Erythroblast (primary cell): ENCODE measurements around the gene HEATR5A.
A peak's percentile ranks its signal among the peaks of the same experiment; 100 is the strongest.
"Not testable (repeated sequence)": the region's sequence is repeated elsewhere in the genome, so short reads cannot be mapped to it uniquely, and the experiment has no call there.

Experiments used
- DNase-seq, 2 experiments: peaks; one replicate each; lab custom pipeline; 2025; lab: John Stamatoyannopoulos, UW
- GATA1 ChIP-seq: IDR thresholded peaks from 2 replicates; pipeline ENCODE4 v1.6.1; 2011; ENCODE audit warnings: low read depth, mild to moderate bottlenecking, control low read depth, low read length, moderate library complexity
- POLR2A ChIP-seq: IDR thresholded peaks from 2 replicates; pipeline ENCODE4 v1.6.1; 2011; ENCODE audit warnings: mild to moderate bottlenecking, low read length

Gene HEATR5A

DNA sequence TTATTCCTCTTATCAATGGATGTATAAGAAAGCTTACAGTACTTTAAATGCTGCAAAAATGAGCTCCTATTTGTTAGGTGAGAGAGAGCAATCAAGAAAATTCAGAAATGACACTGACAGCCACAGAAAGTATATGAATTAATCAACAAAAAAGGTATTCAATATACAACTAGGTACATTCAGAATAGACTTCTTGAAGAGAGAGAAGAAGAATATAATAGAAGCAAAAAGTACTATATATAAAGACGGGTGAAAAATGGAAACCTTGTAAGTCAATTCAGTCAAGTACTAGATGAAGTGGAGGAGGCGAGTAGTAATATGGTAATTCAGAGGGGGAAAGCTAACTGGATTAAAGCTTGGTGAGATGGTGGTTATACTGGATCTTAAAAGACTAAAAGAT is 74.3 kb downstream of the HEATR5A start:
- TF ChIP-seq POLR2A, result no peak
- TF ChIP-seq GATA1, result no peak

DNA sequence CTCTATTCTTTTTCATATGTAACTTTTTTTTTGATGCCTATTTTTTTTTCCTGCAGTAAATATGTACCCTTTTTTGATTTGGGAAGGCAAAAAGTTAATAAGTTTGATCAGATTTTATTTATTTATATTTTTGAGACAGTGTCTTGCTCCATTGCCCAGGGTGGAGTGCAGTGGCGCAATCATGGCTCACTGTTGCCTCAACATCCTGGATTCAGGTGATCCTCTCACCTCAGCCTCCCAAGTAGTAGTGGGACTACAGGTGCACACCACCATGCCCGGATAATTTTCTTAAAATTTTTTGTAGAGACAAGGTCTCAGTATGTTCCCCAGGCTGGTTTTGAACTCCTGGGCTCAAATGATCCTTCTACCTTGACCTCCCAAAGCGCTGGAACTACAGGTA is 79.1 kb downstream of the HEATR5A start:
- TF ChIP-seq GATA1 (no peak), POLR2A (no peak)
- DNase-seq, result no peak

More for the DNA sequence above, 74.3 kb downstream of the HEATR5A start:
- no peak for DNase-seq

DNA sequence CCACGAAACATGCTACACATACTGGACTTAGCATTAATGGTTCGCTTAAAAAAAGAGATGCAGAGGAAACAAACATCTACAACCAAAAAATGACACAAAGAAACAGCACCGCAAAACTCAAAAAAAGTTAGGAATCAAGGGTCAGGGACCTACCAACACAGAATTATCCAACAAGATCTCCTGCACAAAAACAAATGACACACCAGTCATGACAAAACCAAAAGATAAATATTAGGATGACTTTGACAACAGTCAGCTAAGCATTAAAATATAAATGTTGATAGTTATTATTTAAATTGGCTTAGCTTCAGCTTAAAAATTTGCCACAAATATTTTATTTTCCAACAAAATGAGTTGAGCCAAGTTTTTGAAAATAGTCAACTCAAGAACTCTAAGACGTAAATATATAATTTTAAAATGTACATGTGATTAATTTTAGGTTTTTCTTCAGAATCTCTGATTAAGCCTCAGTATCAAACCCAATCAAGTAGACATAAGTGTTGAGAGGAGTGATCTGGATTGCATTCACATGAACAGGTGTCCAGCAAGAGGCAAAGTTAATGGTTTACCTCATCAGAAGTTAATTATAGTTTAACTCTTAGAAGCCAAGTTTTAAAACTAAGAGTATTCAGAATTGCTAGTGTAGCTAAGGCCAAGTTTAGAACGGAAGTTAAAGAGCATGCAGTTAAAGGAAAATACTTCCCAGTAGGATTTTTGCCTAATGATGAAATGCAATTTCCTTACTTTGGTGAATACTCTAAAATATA is 79.9 kb downstream of the HEATR5A start:
- no peak for TF ChIP-seq POLR2A
- no peak for TF ChIP-seq GATA1
- no peak for DNase-seq

DNA sequence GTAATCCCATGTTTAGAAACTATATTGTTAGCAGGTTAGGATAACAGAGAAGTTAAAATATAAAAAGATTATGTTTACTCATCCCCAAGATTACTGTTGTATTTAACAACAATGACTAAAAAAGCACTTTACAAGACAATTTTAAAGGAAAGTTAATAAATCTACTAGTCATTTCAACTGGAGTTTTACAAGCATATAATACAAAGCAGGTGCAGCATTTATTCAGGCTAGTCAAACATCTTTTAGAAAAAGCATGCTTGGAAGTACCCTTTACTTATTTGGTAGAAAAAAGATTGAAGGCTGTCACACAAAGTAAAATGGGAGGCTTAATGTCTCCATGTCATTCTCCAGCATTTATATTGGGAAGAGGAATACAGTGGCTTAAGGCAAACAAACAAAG is 80.6 kb downstream of the HEATR5A start:
- no peak for DNase-seq
- no peak for TF ChIP-seq POLR2A
- TF ChIP-seq GATA1, result no peak

DNA sequence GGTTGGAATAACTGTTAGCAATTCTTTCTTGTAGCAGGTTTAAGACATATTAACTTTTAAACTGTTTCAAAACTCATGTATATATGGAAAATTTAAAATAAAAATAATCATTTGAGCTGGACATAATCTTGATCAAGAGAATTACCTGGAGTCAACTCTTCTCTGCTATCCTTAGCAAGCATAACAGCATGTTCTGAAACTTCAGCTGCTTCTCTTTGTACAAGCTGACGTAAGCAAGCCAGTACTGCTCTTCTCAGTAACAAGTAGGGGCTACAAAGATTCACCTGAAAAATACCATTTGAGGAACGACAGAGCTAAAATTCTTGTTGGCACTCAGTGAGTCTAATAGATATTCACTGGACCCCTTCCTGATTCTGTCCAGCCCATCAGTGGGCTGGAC is 83.0 kb downstream of the HEATR5A start:
- DNase-seq, result no peak
- TF ChIP-seq POLR2A (no peak), GATA1 (no peak)

DNA sequence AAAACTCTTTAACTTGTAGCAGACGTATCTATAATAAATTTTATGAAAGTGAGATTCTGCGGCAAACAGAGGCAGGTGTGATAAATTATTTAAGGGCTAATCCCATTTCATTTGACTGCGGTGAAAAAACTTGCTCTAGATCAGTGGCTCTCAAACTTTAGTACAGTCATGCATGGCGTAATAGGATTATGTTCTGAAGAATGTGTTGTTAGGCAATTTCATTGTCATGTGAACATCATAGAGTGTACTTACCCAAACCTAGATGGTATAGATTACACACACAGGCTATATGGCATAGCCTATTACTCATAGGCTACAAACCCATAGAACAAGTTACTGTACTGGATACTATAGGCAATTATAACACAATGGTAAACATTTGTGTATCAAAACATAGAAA is 83.7 kb downstream of the HEATR5A start:
- TF ChIP-seq POLR2A (no peak), GATA1 (no peak)
- DNase-seq, result no peak

DNA sequence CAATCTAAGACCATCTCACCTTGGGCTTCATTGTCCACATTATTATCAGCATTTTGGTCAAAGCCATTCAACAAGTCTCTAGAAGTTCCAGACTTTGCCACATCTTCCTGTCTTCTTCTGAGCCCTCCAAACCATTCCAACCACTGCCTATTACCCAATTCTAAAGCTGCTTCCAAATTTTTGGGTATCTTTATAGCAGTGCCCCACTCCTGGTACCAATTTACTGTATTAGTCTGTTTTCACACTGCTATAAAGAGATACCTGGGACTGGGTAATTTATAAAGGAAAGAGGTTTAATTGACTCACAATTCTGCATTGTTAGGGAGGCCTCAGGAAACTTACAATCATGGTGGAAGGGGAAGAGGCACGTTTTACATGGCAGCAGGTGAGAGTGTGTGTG is 89.0 kb downstream of the HEATR5A start:
- not testable (repeated sequence) for DNase-seq

DNA sequence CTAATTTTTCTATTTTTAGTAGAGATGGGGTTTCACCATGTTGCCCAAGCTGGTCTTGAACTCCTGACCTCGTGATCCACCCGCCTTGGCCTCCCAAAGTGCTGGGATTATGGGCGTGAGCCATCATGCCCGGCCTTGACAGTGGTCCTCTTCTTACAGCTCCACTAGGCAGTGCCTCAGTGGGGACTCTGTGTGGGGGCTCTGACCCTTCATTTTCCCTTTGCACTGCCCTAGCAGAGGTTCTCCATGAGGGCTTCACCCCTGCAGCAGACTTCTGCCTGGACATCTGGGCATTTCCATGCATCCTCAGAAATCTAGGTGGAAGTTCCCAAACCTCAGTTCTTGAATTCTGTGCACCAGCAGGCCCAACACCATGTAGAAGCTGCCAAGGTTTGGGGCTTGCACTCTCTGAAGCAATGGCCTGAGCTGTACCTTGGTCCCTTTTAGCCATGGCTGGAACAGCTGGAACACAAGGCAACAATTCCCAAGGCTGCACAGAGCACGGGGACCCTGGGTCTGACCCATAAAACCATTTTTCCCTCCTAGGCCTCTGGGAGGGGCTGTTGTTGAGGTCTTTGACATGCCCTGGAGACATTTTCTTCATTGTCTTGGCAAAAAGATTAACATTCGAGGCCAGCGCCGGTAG is 90.4 kb downstream of the HEATR5A start:
- DNase-seq, result peak; percentile 28 to 34

DNA sequence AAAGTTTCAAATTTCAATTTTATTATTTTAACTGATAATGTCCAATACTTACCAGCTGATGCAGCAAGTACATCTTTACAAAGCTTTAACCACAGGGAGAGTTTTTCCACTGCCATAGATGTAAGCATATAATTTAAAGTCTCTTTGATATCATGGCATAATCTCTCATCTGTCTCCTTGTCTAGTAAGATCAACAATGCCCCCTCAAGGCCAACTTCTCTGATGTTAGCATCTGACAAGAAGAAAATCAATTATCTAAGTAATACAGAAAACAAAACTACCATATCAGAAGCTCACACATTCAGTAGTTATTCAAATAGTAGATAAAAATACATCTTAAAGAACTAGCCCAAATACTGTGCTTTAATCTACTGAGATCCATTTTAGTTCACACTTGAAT is 94.2 kb downstream of the HEATR5A start:
- TF ChIP-seq POLR2A (no peak), GATA1 (no peak)
- DNase-seq, result peak; percentile 37 to 82

DNA sequence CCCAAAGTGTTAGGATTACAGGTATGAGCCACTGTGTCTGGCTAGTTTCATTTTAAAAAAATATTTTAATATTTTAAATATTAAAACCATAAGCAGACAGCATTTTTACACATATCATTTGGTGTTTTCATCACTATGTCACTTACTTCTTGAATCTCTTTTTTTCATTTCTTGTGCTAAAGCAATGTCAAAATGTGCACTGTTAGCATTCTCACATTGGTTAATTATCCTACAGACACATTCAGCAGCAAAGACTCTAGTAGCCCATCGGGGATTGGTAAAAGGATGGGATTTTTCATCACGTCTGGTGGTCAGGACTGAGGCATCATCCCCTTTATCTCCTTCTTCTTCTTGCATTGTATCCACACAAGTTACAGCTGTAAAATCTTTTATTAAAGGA is 96.9 kb downstream of the HEATR5A start:
- TF ChIP-seq POLR2A (no peak), GATA1 (no peak)

DNA sequence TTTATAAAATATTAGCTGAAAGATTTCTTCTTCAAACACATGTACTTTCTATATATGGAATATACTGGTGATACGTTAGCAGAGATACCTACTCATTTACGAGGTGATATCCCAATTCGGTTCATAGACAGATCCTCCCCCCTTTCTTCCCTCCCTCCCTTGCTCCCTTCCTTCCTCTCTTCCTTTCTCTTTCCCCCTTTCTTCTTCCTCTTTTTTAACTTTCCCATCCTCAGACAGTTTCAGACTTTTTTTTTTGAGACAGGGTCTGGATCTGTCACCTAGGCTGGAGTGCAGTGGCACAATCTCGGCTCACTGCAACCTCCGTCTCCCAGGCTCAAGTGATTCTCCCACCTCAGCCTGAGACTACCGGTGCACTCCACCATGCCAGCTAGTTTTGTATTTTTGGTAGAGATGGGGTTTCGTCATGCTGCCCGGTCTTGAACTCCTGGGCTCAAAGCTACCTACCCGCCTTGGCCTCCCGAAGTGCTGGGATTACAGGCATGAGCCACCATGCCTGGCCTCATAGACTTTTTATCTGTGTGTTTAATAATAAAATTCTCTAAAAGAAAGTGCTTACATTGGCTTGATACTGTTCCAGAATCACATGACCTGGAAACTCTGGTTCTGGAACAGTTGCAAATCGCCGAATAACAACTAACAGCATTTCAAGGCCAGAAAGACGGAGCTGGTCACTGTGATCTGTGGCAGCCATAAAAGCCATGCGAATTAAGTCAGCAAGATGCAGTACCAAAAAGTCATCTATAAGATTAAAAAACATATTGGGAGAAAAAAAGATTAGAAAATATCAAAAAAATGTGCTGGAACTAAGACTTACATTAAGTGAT is 99.2 kb downstream of the HEATR5A start:
- no peak for TF ChIP-seq POLR2A
- no peak for DNase-seq

More for the DNA sequence above, 96.9 kb downstream of the HEATR5A start:
- DNase-seq, result no peak

DNA sequence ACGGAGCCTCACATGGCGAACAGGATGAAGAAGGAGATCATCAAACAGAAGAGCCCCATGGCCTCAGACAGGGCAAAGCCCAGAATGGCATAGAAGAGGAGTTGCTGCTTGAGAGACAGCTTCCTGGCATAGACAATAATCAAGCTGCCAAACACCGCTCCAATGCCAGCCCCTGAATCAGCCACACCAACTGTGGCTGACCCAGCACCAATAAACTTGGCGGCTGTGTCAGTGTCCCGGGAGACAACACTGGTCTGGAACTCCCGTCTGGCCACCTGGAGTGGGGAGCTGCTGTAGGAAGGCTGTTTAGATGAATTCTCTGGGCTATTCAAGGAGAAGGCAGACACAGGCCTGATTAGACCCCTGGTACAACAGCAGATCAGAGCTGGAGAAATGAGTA is 100.1 kb downstream of the HEATR5A start:
- DNase-seq, result no peak
- no peak for TF ChIP-seq POLR2A
- no peak for TF ChIP-seq GATA1

DNA sequence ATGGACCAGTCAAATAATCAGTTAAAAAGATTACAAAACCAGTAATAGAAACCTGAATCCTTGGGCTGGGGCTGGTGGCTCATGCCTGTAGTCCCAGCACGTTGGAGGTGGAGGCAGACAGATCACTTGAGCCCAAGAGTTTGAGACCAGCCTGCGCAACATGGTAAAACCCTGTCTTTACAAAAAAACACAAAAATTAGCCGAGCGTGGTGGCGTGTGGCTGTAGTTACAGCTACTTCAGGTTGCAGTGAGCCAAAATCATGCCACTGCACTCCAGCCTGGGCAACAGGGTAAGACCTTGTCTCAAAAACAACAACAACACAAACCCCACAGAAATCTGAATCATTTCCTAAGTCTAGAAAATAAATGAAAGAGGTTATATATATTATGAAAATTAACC is 100.6 kb downstream of the HEATR5A start:
- DNase-seq, result no peak
- TF ChIP-seq POLR2A, result no peak
- TF ChIP-seq GATA1, result no peak

DNA sequence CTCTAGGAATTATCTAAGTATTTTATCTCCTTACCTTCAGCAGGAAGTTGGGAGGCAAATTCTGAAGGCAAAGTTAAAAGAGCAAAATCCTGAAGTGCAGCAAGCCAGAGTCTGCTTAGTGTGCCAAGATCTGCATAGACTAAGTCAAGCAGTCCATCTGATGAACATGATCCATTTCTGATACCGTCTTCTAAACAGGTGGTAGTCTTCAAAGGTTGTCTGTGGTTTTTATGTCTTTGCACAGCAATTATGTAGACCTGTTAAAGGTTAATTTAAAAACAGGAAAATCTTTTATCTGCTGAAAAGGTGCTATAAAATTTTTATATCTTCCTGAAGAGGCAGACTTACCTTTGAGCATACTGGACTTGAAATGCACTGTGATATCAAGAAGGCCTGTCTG is 107.4 kb downstream of the HEATR5A start:
- no peak for DNase-seq
- TF ChIP-seq POLR2A (no peak), GATA1 (no peak)

DNA sequence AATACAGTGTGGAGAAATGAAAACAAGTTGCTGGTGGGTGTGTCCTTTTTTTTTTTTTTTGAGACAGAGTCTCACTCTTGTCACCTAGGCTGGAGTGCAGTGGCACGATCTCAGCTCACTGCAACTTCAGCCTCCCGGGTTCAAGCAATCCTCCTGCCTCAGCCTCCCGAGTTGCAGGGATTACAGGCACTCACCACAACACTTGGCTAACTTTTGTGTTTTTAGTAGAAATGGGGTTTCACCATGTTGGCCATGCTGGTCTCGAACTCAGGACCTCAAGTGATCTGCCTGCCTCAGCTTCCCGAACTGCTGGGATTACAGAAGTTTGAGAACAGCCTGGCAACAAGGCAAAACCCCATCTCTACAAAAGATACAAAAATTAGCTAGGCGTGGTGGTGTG is 108.0 kb downstream of the HEATR5A start:
- not testable (repeated sequence) for DNase-seq
